HepG2 (cell line): Measurements from ENCODE around the gene HECTD1. TPM values are rescaled to one million over a fixed set of nuclear protein-coding genes. Genes with fewer than 3 reads are reported as not detected.
A peak's percentile ranks its signal among the peaks of the same experiment; 100 is the strongest.

Experiments used
- AFF4 ChIP-seq: sonication (generic); formaldehyde crosslinking; IDR thresholded peaks from 2 replicates; pipeline ENCODE4 v1.4.0; 2020; ENCODE audit warnings: missing genetic modification reagents
- ATF7 ChIP-seq, 2 experiments: fragments of 450-650 bp in 1 of 2; sonication (generic) in 1 of 2; formaldehyde crosslinking in 1 of 2; IDR thresholded peaks; 2 replicates each; pipeline versions ENCODE4 v1.4.0 to v1.6.1; 2016 to 2020; ENCODE audit warnings: antibody characterized with exemption in 1 of 2, mild to moderate bottlenecking in 1 of 2, missing genetic modification reagents in 1 of 2
- CBX2 ChIP-seq, 2 experiments: fragments of 200-600 bp in 1 of 2; sonication (generic); formaldehyde crosslinking in 1 of 2; IDR thresholded peaks; 2 replicates each; pipeline versions ENCODE4 v1.7.0 to v1.8.1; 2018 to 2022; ENCODE audit warnings: low read depth in 2 of 2, low read length in 1 of 2, mild to moderate bottlenecking in 1 of 2, missing genetic modification reagents in 1 of 2
- CBX5 ChIP-seq: sonication (generic); formaldehyde crosslinking; IDR thresholded peaks from 2 replicates; pipeline ENCODE4 v1.4.0; 2020; ENCODE audit warnings: missing genetic modification reagents, borderline replicate concordance
- CCAR2 ChIP-seq: fragments of 200-400 bp; formaldehyde crosslinking; optimal IDR thresholded peaks from 2 replicates; pipeline ENCODE3; 2018; ENCODE audit warnings: low read depth, mild to moderate bottlenecking, low read length, moderate library complexity
- DRAP1 ChIP-seq: IDR thresholded peaks from 2 replicates; pipeline ENCODE4 v1.6.1; 2016; ENCODE audit warnings: missing genetic modification reagents, missing compliant biosample characterization
- FOSL1 ChIP-seq: sonication (generic); formaldehyde crosslinking; IDR thresholded peaks from 2 replicates; pipeline ENCODE4 v1.9.0; 2021; ENCODE audit warnings: missing genetic modification reagents, borderline replicate concordance
- GLI4 ChIP-seq: sonication (generic); formaldehyde crosslinking; IDR thresholded peaks from 2 replicates; pipeline ENCODE4 v1.5.1; 2020; ENCODE audit warnings: missing genetic modification reagents, mild to moderate bottlenecking, moderate library complexity, borderline replicate concordance
- GLMP ChIP-seq: sonication (generic); formaldehyde crosslinking; IDR thresholded peaks from 2 replicates; pipeline ENCODE4 v1.9.0; 2021; ENCODE audit warnings: missing genetic modification reagents, mild to moderate bottlenecking, borderline replicate concordance
- POLR2G ChIP-seq: fragments of 200-400 bp; formaldehyde crosslinking; IDR thresholded peaks from 2 replicates; pipeline ENCODE4 v1.6.1; 2018; ENCODE audit warnings: mild to moderate bottlenecking, low read depth, low read length, moderate library complexity
- REL ChIP-seq: sonication (generic); formaldehyde crosslinking; conservative IDR thresholded peaks from 2 replicates; pipeline ENCODE4 v1.8.0; 2022; ENCODE audit warnings: mild to moderate bottlenecking, missing genetic modification reagents, moderate library complexity
- SALL1 ChIP-seq: sonication (generic); formaldehyde crosslinking; IDR thresholded peaks from 2 replicates; pipeline ENCODE4 v1.8.0; 2022; ENCODE audit warnings: mild to moderate bottlenecking, missing genetic modification reagents
- SCMH1 ChIP-seq: sonication (generic); formaldehyde crosslinking; IDR thresholded peaks from 2 replicates; pipeline ENCODE4 v1.9.0; 2021; ENCODE audit warnings: missing genetic modification reagents, mild to moderate bottlenecking, borderline replicate concordance
- TGIF2 ChIP-seq: IDR thresholded peaks from 2 replicates; pipeline ENCODE4 v1.6.1; 2016; ENCODE audit warnings: control low read depth, missing compliant biosample characterization
- YEATS2 ChIP-seq: sonication (generic); formaldehyde crosslinking; IDR thresholded peaks from 2 replicates; pipeline ENCODE4 v1.4.0; 2020; ENCODE audit warnings: missing genetic modification reagents, borderline replicate concordance
- ZBTB1 ChIP-seq: sonication (generic); formaldehyde crosslinking; IDR thresholded peaks from 2 replicates; pipeline ENCODE4 v1.4.0; 2020; ENCODE audit warnings: missing genetic modification reagents, borderline replicate concordance
- ZNF3 ChIP-seq: IDR thresholded peaks from 2 replicates; pipeline ENCODE4 v1.7.0; 2017; ENCODE audit warnings: inconsistent platforms
- ZNF446 ChIP-seq: sonication (generic); formaldehyde crosslinking; IDR thresholded peaks from 2 replicates; pipeline ENCODE4 v1.5.0; 2020; ENCODE audit warnings: mild to moderate bottlenecking, missing genetic modification reagents
- ZNF510 ChIP-seq: sonication (generic); formaldehyde crosslinking; IDR thresholded peaks from 2 replicates; pipeline ENCODE4 v1.4.0; 2020; ENCODE audit warnings: low read depth, mild to moderate bottlenecking, missing genetic modification reagents
- ZNF703 ChIP-seq: sonication (generic); formaldehyde crosslinking; IDR thresholded peaks from 2 replicates; pipeline ENCODE4 v1.5.1; 2020; ENCODE audit warnings: missing genetic modification reagents, mild to moderate bottlenecking, moderate library complexity, borderline replicate concordance
- ZNF784 ChIP-seq: sonication (generic); formaldehyde crosslinking; IDR thresholded peaks from 2 replicates; pipeline ENCODE4 v1.5.1; 2020; ENCODE audit warnings: missing genetic modification reagents, mild to moderate bottlenecking, borderline replicate concordance
- ZNF816 ChIP-seq: sonication (generic); formaldehyde crosslinking; IDR thresholded peaks from 2 replicates; pipeline ENCODE4 v1.8.0; 2022; ENCODE audit warnings: missing genetic modification reagents, mild to moderate bottlenecking, borderline replicate concordance
- ZNF83 ChIP-seq: sonication (generic); formaldehyde crosslinking; IDR thresholded peaks from 2 replicates; pipeline ENCODE4 v1.4.0; 2020; ENCODE audit warnings: missing genetic modification reagents, mild to moderate bottlenecking, borderline replicate concordance
- polyA plus RNA-seq, 8 experiments: library from polyadenylated mRNA; depleted of rRNA in 3 of 8; stranded (reverse) in 7 of 8; unstranded in 1 of 8; fragments of >200 nt; fragmentation: Illumina TruSeq in 4 of 8; extraction: Trizol in 4 of 8; gene quantifications; 2 replicates each; pipeline versions ENCODE4 v1.2.1 to v1.2.3, GENCODE V29; 2011 to 2016; ENCODE audit warnings: low read depth in 4 of 8, missing spikeins in 1 of 8, mixed read lengths in 1 of 8; ENCODE audit not compliant: insufficient read depth in 1 of 8
- total RNA-seq, 5 experiments: library from RNA; depleted of rRNA; stranded (reverse); fragments of >200 nt; fragmentation: Illumina TruSeq; extraction: Trizol; gene quantifications; 2 replicates each; pipeline ENCODE4 v1.2.3, GENCODE V29; 2016; ENCODE audit warnings: low read depth in 1 of 5

The HECTD1 gene
- total and polyA plus RNA-seq, 2 of the 13 experiments (the other 11 are each of a cell fraction or from before 2014, with no cell fraction given): 312 to 560 TPM

- no peak for TF ChIP-seq ZNF784
- no peak for TF ChIP-seq ZNF816 (CRISPR knock-in tag)
- TF ChIP-seq FOSL1 (CRISPR knock-in tag): no peak
- TF ChIP-seq YEATS2: no peak
- no peak for TF ChIP-seq SALL1 (CRISPR knock-in tag)
- TF ChIP-seq TGIF2 (CRISPR knock-in tag): no peak
- TF ChIP-seq CBX5 (CRISPR knock-in tag): no peak
- TF ChIP-seq SCMH1 (CRISPR knock-in tag): no peak
- no peak for TF ChIP-seq CBX2 (IDR thresholded peaks at IDR 0.05; ENCODE audit: low read depth, low read length)
- TF ChIP-seq CBX2 (CRISPR knock-in tag; IDR thresholded peaks at IDR 0.05; ENCODE audit: low read depth): no peak
- TF ChIP-seq REL (CRISPR knock-in tag): no peak
- no peak for TF ChIP-seq ZNF510 (CRISPR knock-in tag)
- TF ChIP-seq CCAR2: no peak
- 0 out of 2 replicates have a peak, but pooled peaks have one; percentile 33 for TF ChIP-seq POLR2G
- no peak for TF ChIP-seq GLI4
- TF ChIP-seq AFF4 (CRISPR knock-in tag): no peak
- TF ChIP-seq ZNF703 (CRISPR knock-in tag): 0 out of 2 replicates have a peak, but pooled peaks have one; percentile 27
- TF ChIP-seq ATF7 (IDR thresholded peaks at IDR 0.05): no peak
- no peak for TF ChIP-seq ATF7 (CRISPR knock-in tag; IDR thresholded peaks at IDR 0.05)
- TF ChIP-seq GLMP (CRISPR knock-in tag): no peak
- 0 out of 2 replicates have a peak, but pooled peaks have one; percentile 30 for TF ChIP-seq ZNF83 (CRISPR knock-in tag)
- no peak for TF ChIP-seq ZNF446 (CRISPR knock-in tag)
- no peak for TF ChIP-seq ZNF3
- TF ChIP-seq ZBTB1 (CRISPR knock-in tag): no peak
- no peak for TF ChIP-seq DRAP1 (CRISPR knock-in tag)
These were observed 27.1 kb downstream of the HECTD1 start (continued) for GRCh38 chr14:31180299-31181051.
